ENCODE results near the gene DOLK.

- TF ChIP-seq CTCF (IDR thresholded peaks at IDR 0.05) (no peak), POLR2A (IDR thresholded peaks at IDR 0.05) (no peak)
These were observed 39.0 kb downstream of the DOLK start for GRCh38 chr9:128908372-128908771.

All from heart left ventricle (tissue), 13 donors.